DMS153 (cell line): ENCODE measurements around the gene SUMO1.
A peak's percentile ranks its signal among the peaks of the same experiment; 100 is the strongest.
"Not testable (repeated sequence)": the region's sequence is repeated elsewhere in the genome, so short reads cannot be mapped to it uniquely, and the experiment has no call there.

Experiments used
- DNase-seq: peaks from one replicate; lab custom pipeline; 2025; lab: John Stamatoyannopoulos, UW

The SUMO1 gene

DNA sequence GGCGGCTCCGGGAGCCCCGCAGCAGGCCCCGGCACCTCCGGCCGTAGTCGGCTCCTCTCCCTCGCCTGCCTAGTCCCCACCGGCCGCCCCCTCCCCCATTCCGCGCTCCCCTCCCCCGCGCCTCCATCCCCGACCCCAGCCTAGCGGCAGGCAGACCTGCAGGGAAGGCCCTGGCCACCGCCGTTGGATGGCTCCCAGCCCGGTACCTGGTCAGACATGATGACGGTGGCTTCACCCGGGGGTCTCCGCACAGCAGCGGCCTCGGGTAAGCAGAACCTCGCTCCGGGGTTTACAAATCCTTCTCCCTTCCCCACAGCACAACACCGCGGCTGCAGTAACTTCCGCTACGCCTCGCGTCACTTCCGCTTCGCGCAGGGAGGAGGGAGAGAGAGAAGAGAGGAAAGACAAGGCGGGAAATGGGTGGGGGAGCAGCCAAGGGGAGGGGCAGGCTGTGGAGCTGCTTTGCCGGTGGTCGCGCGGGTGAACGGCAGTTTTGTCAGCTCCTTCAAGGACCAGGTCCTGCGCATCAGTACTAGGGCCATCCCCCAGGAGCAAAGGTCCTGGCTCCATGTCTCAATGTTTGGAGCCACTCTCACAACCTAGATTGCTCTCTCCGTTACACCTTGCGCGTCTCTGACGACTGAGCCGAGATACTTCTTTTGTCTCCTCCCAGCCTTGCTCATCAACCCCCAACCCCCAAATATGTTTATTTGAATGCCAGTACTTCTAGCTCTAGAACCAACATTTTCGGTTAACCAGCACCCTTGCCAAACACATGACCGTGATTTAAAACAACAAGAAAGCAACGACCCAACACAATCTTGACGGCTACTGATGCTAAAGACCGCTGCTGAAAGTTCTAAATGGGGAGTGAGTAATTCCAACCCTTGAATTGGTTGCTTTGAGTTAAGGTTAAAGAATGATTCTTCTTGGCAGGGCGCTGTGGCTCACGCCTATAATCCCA lies at the start of gene SUMO1:
TSS of gene SUMO1 (minus strand) at position 364 of the 964 bp plus-strand sequence. CDS start at position 218, 146 bp downstream.
- peak; percentile 80 for DNase-seq

- DNase-seq: no peak
Measured at GRCh38 chr2:202286595-202286994, 48.2 kb upstream of the SUMO1 start.

- DNase-seq: peak; percentile 14
Measured at GRCh38 chr2:202278944-202279343, 40.5 kb upstream of the SUMO1 start.

GRCh38 chr2:202278036-202278760 lies 39.8 kb upstream of the SUMO1 start:
- DNase-seq: no peak

- DNase-seq: not testable (repeated sequence)
Measured at GRCh38 chr2:202276078-202276720, 37.8 kb upstream of the SUMO1 start.

- no peak for DNase-seq
Measured at GRCh38 chr2:202270487-202270886, 32.1 kb upstream of the SUMO1 start.

DNA sequence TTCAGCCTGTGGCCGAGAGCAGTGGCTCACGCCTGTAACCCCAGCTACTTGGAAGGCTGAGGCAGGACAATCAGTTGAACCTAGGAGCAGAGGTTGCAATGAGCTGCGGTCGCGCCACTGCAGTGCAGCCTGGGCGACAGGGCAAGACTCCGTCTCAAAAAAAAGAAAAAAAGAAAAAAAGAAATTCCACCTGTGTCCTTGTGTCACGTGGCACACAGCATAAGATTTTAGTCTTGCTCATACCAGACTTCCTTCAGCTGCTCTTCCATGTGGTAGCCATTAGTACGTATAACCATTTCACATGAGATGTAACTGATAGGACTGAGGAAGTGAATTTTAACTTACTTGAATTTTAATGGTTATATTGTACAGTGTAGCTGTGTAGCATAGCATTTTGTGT lies 31.2 kb upstream of the SUMO1 start:
- no peak for DNase-seq

DNA sequence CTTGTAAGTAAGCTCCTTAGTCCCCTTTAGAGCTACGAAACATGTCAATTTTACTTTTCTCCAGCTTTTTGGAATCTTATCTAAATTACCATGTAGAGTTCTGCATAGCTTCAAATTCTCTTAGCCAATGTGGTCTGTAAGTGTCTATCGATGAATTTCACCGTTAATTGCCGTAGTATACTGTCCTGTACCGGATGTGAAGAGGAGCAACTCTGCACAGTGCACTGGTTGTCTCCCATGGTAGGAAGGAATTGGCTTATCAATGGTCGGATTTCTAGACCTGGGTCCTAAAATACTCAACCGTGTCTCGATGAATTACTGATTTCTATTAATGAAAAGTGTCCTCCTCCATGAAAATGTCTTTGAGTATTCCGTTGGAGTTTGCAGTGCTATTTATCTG lies 29.1 kb upstream of the SUMO1 start:
- DNase-seq: no peak

- peak; percentile 91 for DNase-seq
Measured at GRCh38 chr2:202265467-202266277, 27.3 kb upstream of the SUMO1 start, which contains the start of gene NOP58. Gene NOP58, plus strand, starts transcription at chr2:202265763. Its CDS starts 179 bp downstream, at chr2:202265942.

GRCh38 chr2:202261531-202261930 lies 23.1 kb upstream of the SUMO1 start:
- DNase-seq: no peak

DNA sequence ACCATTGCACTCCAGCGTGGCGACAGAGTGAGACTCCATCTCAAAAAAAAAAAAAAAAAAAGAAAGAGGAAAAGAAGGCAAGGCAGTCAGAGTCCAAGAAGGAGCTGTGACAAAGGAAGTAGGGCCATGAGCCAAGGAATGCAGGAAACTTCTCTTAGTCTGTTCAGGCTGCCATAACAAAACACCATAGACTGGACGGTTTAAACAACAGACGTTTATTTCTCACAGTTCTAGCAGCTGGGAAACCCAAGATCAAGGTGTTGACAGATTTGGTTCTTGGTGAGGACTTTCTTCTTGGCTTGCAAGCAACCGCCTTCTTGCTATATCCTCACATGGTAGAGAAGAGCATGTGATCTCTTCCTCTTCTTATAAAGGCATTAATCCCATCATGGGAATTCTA lies 13.1 kb upstream of the SUMO1 start:
- no peak for DNase-seq

GRCh38 chr2:202249521-202250253 lies 11.3 kb upstream of the SUMO1 start:
- DNase-seq: no peak

GRCh38 chr2:202247710-202248109 lies 9.3 kb upstream of the SUMO1 start:
- not testable (repeated sequence) for DNase-seq

DNA sequence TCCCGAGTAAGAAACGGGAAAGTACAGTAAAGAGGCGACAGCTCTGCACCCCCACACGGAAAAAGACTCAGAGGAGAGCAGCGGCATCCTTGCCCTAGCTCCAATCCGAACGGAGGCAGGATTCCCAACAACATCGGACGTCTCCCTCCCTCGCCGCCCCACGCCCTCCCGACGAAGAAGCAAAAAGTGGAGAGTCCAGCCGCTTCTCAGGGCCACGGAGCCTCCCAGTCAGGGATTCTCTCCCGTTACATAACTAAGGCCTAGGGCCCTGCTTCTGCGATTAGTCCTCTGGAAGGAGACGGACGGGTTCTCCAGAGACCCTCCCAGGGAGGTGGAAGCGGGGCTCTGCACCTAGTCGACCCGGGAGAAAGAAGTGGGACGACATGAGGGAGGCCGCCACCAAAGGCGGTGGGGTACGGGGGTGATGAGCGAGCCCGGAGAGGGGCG lies 587 bp downstream of the SUMO1 start:
- DNase-seq: no peak

GRCh38 chr2:202221873-202222272 lies 16.5 kb downstream of the SUMO1 start:
- DNase-seq: no peak

GRCh38 chr2:202215179-202215578 lies 23.2 kb downstream of the SUMO1 start:
- DNase-seq: no peak

- DNase-seq: no peak
Measured at GRCh38 chr2:202208526-202208925, 29.9 kb downstream of the SUMO1 start.

- no peak for DNase-seq
Measured at GRCh38 chr2:202204855-202205254, 33.5 kb downstream of the SUMO1 start.

DNA sequence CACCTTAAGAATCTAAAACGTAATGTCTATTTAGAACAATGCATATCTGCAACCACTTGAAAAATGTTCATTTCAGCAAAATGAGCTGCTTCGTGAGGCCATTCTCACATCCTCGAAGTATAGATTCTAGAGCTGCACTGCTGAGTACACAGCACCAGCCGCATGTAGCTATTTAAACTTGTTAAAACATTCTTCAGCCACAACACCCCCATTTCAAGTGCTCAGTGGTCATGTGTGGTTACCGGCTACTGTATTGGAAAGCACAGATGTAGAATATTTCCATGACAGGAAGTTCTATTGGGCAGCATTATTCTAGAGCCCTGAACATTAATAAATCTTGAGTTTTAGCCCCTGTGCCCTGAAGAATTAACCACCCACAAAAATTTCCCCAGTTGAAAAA lies 35.0 kb downstream of the SUMO1 start:
- no peak for DNase-seq
